Large intestine (tissue), 3 donors: ENCODE data around the gene BCL2. TPM values are rescaled to one million over a fixed set of nuclear protein-coding genes. Genes with fewer than 3 reads are reported as not detected.
A peak's percentile ranks its signal among the peaks of the same experiment; 100 is the strongest.

Experiments used
- DNase-seq, 2 donors: peaks; one replicate each; pipeline versions ENCODE4 v3.0.0 to v3.0.0-alpha.2; 2013
- H3K27ac ChIP-seq: one replicate; pipeline ENCODE4 v1.5.1; 2013; ENCODE audit warnings: low read length
- H3K27me3 ChIP-seq: 2 replicates; pipeline ENCODE4 v1.6.1; 2013; ENCODE audit warnings: low read length; ENCODE audit not compliant: control insufficient read depth, insufficient read depth
- H3K36me3 ChIP-seq: 2 replicates; pipeline ENCODE4 v1.6.1; 2013; ENCODE audit warnings: low read length; ENCODE audit not compliant: control insufficient read depth, insufficient read depth
- H3K4me1 ChIP-seq: one replicate; pipeline ENCODE4 v1.6.1; 2013; ENCODE audit warnings: low read length; ENCODE audit not compliant: control insufficient read depth, insufficient read depth
- H3K4me3 ChIP-seq: one replicate; pipeline ENCODE4 v1.5.1; 2013; ENCODE audit warnings: low read length
- H3K9me3 ChIP-seq: one replicate; pipeline ENCODE4 v1.6.1; 2013; ENCODE audit warnings: mild to moderate bottlenecking, low read depth, low read length, moderate library complexity; ENCODE audit not compliant: control insufficient read depth
- WGBS: methylation state at CpG from one replicate; pipeline ENCODE4 v1.1.5; 2013; ENCODE audit warnings: low lambda C conversion rate; ENCODE audit not compliant: insufficient coverage; 5-methylcytosine and 5-hydroxymethylcytosine counted together
- polyA plus RNA-seq: library from polyadenylated mRNA; unstranded; fragments of 120-200 nt; gene quantifications from one replicate; pipeline ENCODE4 v1.2.1, GENCODE V29; 2013

BCL2 gene
- polyA plus RNA-seq, 1 donor, result 8.8 TPM

DNA sequence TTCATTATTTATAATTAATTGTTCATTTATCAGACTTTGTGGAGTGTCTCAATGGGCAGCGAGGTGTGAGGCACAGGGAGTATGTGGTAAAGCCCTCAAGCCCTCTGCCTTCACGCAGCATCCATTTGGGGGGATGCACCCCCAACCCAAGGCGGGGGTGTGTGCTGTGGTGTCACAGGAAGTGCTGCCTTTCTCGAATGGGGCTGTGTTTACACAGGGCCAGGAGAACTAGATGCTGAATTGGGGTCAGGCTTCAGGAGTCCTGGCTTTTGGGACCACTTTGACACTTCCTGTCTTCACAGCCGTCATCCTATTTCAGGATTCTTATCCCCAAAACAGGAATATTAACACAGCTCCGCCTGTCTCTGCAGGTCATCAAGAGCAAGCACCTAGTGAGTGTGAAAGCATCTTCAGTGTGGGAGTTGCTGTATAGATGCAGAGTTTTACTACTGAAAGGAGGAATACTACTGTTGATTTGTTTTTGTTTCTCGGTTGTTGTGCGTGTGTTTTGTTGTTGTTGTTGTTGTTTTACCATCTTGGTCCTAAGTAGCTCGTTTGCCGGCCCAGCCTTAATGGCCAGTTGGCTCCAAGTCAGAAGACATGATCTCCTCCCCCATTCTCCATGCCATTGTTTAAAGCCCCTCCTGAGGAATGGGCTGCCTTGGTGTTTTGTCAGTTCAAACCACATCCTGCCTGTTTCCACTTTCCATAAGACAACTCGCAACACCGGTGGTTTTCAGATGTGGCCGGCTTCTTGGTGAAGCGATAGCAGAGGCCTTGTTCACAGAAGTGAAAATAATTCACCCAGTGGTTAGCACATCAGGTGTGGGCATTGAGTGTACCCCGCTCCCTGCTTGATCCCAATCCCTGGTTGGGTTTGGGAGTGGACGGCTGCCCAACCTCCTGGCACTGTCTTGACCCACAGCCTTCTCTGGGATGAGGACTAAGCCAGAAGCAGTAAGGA lies 221.3 kb downstream of the BCL2 start:
- no peaks in the 10 kb centered on the region for H3K36me3 ChIP-seq
- no peak overlapping the region for H3K4me3 ChIP-seq
- peak overlapping the region; percentile 94 for H3K27ac ChIP-seq
- peaks cover 39% of the 10 kb centered on the region for H3K4me1 ChIP-seq
- 100% methylated on average over 2 of the region's 16 CpGs for WGBS
- H3K9me3 ChIP-seq, result peaks cover 2% of the 10 kb centered on the region
- no peaks in the 10 kb centered on the region for H3K27me3 ChIP-seq
- DNase-seq, result no peak

DNA sequence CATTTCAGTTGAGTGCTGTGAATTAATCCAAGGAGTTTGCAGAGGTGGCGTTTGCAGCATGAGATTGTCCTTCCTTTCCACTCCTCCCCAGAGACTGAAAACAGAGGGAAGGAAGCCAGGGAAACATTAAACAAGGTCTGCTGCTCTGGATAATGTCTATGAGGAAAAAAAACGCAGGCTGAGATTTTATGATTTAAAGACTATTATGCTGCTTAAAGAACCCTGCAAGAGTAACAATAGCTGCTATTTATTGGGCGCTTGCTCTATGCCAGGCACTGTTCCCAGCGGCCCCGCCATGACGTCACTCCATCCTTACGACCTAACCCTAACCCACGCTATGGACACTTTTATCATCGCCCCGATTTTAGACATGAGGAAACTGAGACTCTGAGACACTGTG lies 222.4 kb downstream of the BCL2 start:
- no peak overlapping the region for H3K27ac ChIP-seq
- H3K4me1 ChIP-seq, result peaks cover 38% of the 10 kb centered on the region
- no peaks in the 10 kb centered on the region for H3K36me3 ChIP-seq
- no peak for DNase-seq
- H3K27me3 ChIP-seq, result no peaks in the 10 kb centered on the region
- H3K4me3 ChIP-seq, result no peak overlapping the region
- 60% methylated on average over 1 of the region's 10 CpGs for WGBS
- H3K9me3 ChIP-seq, result no peaks in the 10 kb centered on the region

DNA sequence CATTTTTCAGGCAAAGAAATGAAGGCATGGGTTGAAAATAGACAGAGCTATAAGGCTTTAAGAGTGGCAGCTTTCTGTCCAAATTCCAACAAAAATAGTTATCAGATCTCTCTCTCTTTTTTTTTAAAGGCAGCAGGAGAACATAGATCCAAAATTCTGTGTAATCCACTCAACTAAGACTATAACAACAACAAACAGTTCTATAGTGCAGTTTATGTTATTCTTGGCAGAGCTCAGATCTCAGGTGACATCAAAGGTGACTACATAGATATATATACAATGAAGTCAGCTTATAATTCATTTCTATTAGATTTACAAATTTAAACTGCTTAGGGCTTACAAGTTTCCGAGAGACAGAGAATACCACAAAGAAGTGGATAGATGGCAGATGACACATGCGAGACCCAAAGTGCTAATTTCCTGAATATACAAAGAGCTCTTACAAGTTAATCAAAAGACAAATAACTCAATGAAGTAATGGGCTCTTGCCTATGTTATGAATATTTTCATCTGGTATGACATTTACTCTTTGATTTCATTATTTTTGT lies 223.2 kb downstream of the BCL2 start:
- peaks cover 30% of the 10 kb centered on the region for H3K4me1 ChIP-seq
- WGBS, result no CpG with 5 or more reads among the region's 2 CpGs

DNA sequence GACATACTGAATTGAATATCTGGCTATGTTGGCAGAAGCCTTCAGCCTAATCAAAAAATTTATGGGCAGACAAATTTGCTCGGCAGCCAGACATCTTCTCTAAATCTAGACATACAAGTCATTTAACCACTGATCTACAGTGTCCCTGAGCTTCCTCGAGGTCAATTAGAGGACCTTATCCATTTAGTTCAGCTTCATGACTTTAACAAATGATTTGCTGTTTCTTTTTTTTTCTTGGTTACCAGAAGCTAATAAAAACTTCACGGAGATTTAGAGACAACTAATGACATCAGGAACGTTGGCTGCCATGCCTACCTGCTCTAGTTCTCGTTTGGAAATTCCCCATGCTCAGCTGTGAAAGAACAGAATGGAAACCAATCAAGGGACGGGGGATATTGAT lies 223.8 kb downstream of the BCL2 start:
- H3K36me3 ChIP-seq, result no peaks in the 10 kb centered on the region
- H3K4me3 ChIP-seq, result no peak overlapping the region
- DNase-seq, result no peak
- peaks cover 26% of the 10 kb centered on the region for H3K4me1 ChIP-seq
- 20% methylated on average over 1 of the region's 6 CpGs for WGBS
- no peaks in the 10 kb centered on the region for H3K9me3 ChIP-seq
- H3K27me3 ChIP-seq, result no peaks in the 10 kb centered on the region
- H3K27ac ChIP-seq, result no peak overlapping the region

More for the DNA sequence above, 223.2 kb downstream of the BCL2 start:
- Histone ChIP-seq H3K36me3 (no peaks in the 10 kb centered on the region), H3K27me3 (no peaks in the 10 kb centered on the region), H3K9me3 (no peaks in the 10 kb centered on the region), H3K27ac (no peak overlapping the region), H3K4me3 (no peak overlapping the region)
- DNase-seq, result no peak

DNA sequence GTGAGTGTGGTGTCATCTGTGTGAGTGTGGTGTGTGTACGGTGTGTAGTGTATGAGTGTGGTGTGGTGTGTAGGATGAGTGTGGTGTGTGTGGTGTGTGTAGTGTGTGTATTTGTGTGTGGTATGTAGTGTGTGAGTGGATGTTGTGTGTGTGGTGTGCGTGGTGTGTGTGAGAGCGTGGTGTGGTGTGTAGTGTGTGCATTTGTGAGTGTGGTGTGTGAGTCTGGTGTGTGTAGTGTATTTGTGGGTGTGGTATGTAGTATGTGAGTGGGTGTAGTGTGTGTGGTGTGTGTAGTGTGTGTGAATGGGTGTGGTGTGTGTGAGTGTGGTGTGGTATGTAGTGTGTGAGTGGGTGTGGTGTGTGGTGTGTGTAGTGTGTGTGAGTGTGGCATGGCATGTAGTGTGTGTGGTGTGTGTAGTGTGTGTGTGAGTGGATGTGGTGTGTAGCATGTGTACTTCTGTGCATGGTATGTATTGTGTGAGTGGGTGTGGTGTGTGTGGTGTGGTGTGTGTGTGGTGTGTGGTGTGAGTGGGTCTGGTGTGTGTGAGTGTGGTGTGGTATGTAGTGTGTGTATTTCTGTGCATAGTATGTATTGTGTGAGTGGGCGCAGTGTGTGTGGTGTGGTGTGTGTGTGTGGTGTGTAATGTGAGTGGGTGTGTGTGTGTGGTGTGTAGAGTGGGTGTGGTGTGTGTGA lies 227.8 kb downstream of the BCL2 start:
- no peak overlapping the region for H3K27ac ChIP-seq
- no peaks in the 10 kb centered on the region for H3K27me3 ChIP-seq
- peaks cover 10% of the 10 kb centered on the region for H3K4me1 ChIP-seq
- H3K9me3 ChIP-seq, result no peaks in the 10 kb centered on the region
- no peaks in the 10 kb centered on the region for H3K36me3 ChIP-seq
- 100% methylated on average over 1 of the region's 4 CpGs for WGBS
- no peak overlapping the region for H3K4me3 ChIP-seq
- DNase-seq, result no peak

DNA sequence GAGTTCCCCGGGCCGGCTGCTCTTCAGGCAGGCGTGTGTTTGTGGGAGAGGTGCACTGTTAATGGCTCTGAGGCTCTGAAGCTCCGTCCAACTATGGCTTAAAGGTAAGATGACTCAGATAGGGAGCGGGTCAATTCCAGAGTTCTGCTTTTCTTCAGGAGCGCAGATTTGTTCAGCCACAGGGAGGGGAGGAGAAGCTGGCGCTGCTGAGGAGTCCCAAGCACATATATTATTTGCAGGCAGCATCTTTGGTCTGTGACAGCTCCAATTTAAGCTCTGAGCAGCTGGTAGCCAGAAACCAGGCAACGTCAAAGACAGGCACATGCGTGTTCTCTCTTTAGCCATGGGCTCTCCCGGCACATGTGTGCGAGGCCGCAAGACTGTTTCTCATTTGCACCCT lies 229.2 kb downstream of the BCL2 start:
- no peaks in the 10 kb centered on the region for H3K36me3 ChIP-seq
- H3K4me3 ChIP-seq, result no peak overlapping the region
- WGBS, result no CpG with 5 or more reads among the region's 12 CpGs
- peaks cover 10% of the 10 kb centered on the region for H3K4me1 ChIP-seq
- no peaks in the 10 kb centered on the region for H3K9me3 ChIP-seq
- no peaks in the 10 kb centered on the region for H3K27me3 ChIP-seq
- H3K27ac ChIP-seq, result no peak overlapping the region
- no peak for DNase-seq

DNA sequence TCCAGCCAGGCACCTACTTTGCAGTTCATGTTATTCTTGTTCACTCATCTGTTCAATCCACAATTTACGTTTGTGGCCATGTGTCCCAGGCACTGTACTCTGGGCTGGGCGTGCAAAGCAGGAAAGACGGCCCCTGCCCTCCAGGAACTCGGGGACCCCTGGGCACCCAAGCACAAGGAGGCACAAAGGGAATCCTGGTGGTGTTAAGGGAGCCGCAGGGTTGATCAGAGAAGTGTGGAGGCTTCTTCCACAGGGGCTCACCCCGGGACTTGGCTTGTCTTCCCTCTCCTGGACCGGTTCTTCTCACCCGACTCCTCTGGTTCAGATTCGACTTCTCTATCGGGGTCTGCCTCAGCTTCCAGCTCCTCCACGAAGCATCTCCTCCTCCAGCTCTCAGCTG lies 230.5 kb downstream of the BCL2 start:
- H3K9me3 ChIP-seq, result no peaks in the 10 kb centered on the region
- no peak for DNase-seq
- H3K27me3 ChIP-seq, result no peaks in the 10 kb centered on the region
- no peak overlapping the region for H3K27ac ChIP-seq
- WGBS, result 94% methylated on average over 3 of the region's 11 CpGs
- H3K4me3 ChIP-seq, result no peak overlapping the region
- H3K4me1 ChIP-seq, result peaks cover 10% of the 10 kb centered on the region
- no peaks in the 10 kb centered on the region for H3K36me3 ChIP-seq

DNA sequence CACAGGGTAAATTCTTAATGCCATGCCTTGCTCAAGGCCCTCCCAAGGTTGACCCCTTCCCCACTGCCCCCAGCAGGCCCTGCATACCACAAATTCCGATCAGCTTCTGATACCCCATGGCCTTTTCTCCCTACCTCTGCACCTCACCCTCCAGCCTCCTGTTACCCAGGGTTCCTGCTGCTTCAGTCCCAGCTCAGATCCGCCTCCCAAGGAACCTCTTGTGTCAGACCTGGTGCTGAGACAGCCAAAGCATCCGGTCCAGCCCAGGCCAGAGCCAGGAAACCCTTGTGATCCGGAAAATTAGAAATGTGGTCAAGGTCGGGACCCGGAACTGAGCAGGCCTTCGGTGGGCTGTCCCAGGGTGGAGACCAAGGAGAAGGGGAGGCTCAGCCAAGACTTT lies 231.3 kb downstream of the BCL2 start:
- 60% methylated on average over 1 of the region's 7 CpGs for WGBS
- H3K27me3 ChIP-seq, result no peaks in the 10 kb centered on the region
- no peak overlapping the region for H3K27ac ChIP-seq
- no peak overlapping the region for H3K4me3 ChIP-seq
- H3K4me1 ChIP-seq, result peaks cover 10% of the 10 kb centered on the region
- H3K36me3 ChIP-seq, result no peaks in the 10 kb centered on the region
- H3K9me3 ChIP-seq, result no peaks in the 10 kb centered on the region
- DNase-seq, result no peak

DNA sequence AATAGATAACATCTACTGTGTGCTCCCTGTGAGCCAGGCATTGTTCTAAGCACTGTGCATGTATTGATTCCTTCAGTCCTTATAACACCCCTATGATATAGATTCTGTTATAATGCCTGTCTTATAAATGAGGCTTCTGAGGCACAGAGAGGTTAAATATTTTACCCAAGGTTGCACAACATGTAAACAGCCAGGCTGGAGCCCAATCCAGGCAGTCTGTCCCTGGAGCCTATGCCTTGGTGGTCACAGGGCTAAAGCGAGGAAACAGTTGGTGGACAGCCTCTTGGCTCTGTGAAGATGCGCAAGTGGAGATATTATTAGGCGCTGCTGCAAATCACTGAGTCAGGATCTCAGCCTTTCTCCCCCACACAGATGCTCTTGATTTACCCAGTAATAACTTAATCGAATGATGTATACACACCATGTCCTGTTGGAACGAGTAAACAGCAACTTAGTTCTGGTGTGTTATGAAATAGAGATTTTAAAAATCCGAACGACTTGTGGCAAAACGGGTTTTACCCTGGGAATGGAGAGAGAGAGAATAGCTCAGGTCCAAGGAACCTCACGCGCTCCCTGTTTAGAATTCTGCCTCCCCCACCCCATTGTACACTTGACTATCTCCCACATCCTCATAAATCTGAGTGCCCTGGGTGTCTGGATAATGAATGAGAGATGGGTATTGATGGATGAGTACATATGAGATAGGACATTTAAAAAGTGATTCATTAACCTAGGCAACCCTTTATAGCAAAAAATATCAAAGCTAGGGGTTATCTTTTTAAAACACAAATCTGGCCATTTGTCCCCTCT lies 231.9 kb downstream of the BCL2 start:
- Histone ChIP-seq H3K27ac (no peak overlapping the region), H3K4me3 (no peak overlapping the region), H3K4me1 (peaks cover 10% of the 10 kb centered on the region), H3K27me3 (no peaks in the 10 kb centered on the region), H3K9me3 (no peaks in the 10 kb centered on the region), H3K36me3 (no peaks in the 10 kb centered on the region)
- DNase-seq, result no peak
- no CpG with 5 or more reads among the region's 10 CpGs for WGBS

DNA sequence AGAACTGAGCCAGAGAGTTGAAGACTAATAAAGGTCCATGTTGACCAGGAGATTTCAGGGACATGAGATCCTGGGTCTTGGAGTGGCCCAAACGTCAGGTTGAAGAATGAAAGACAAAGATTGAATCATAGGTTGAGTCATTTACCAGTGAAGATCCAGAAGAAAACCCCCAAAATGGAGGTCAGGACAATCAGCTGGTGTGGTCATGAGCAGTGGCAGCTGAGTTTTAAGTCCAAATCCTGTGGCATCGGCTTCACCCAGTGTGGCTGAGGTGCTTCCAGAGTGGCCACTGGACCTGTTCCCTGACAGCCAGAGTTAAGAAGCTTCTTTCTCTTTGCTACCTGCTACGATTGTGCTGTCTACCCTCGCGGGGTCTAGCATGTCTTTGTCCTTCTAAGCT lies 234.0 kb downstream of the BCL2 start:
- Histone ChIP-seq H3K27ac (no peak overlapping the region), H3K4me3 (no peak overlapping the region), H3K4me1 (peaks cover 6% of the 10 kb centered on the region), H3K36me3 (no peaks in the 10 kb centered on the region), H3K9me3 (no peaks in the 10 kb centered on the region), H3K27me3 (no peaks in the 10 kb centered on the region)
- DNase-seq, result no peak
- no CpG with 5 or more reads among the region's 5 CpGs for WGBS
